Common myeloid progenitor, CD34-positive (primary cell): ENCODE results near the gene PIRT.

Source experiments
- CTCF ChIA-PET: fragments of 350-600 bp; sonication (Branson Sonifier 250); formaldehyde crosslinking; loops from one replicate; lab custom pipeline; 2021; ENCODE audit warnings: antibody characterized with exemption; lab: Charles Lee
- POLR2A ChIA-PET: fragments of 350-600 bp; sonication (Branson Sonifier 250); formaldehyde crosslinking; loops from one replicate; lab custom pipeline; 2021; ENCODE audit warnings: antibody characterized with exemption; lab: Charles Lee
- DNase-seq, 3 donors: peaks; one replicate each; pipeline versions ENCODE4 v3.0.0 to v3.0.0-alpha.2; 2013
- H3K27ac ChIP-seq, 2 experiments: 1 replicate in 1 of 2; 2 replicates in 1 of 2; pipeline ENCODE4 v1.7.0; 2013; ENCODE audit warnings: inconsistent platforms in 2 of 2, low read length in 2 of 2, mild to moderate bottlenecking in 2 of 2, low read depth in 1 of 2, moderate library complexity in 1 of 2; ENCODE audit not compliant: severe bottlenecking in 2 of 2, insufficient read depth in 1 of 2, poor library complexity in 1 of 2
- H3K27me3 ChIP-seq, 5 experiments: replicated peaks in 2 of 5; 1 replicate in 3 of 5; 2 replicates in 2 of 5; pipeline versions ENCODE4 v1.6.1 to v1.7.0; 2013; ENCODE audit warnings: low read length in 4 of 5, mild to moderate bottlenecking in 2 of 5, moderate library complexity in 2 of 5, inconsistent platforms in 1 of 5; ENCODE audit not compliant: insufficient read depth in 5 of 5, control insufficient read depth in 4 of 5
- H3K36me3 ChIP-seq, 4 experiments: 1 replicate in 2 of 4; 2 replicates in 2 of 4; pipeline versions ENCODE4 v1.6.1 to v1.7.0; 2013; ENCODE audit warnings: low read length in 3 of 4, control low read depth in 1 of 4, mild to moderate bottlenecking in 1 of 4; ENCODE audit not compliant: control insufficient read depth in 4 of 4, insufficient read depth in 4 of 4
- H3K4me1 ChIP-seq, 4 experiments: 1 replicate in 3 of 4; 2 replicates in 1 of 4; pipeline versions ENCODE4 v1.6.1 to v1.7.1; 2013; ENCODE audit warnings: low read length in 3 of 4, mild to moderate bottlenecking in 3 of 4, control low read depth in 1 of 4, inconsistent platforms in 1 of 4, moderate library complexity in 1 of 4; ENCODE audit not compliant: control insufficient read depth in 4 of 4, insufficient read depth in 4 of 4; ENCODE audit errors: control extremely low read depth in 1 of 4
- H3K4me3 ChIP-seq, 7 experiments: 1 replicate in 4 of 7; 2 replicates in 3 of 7; pipeline versions ENCODE4 v1.5.1 to v1.7.0; 2013; ENCODE audit warnings: mild to moderate bottlenecking in 7 of 7, low read length in 6 of 7, moderate library complexity in 6 of 7, inconsistent platforms in 2 of 7, low read depth in 2 of 7, control low read depth in 1 of 7; ENCODE audit not compliant: insufficient read depth in 4 of 7, control insufficient read depth in 1 of 7; ENCODE audit errors: extremely low read depth in 1 of 7
- H3K9me3 ChIP-seq, 5 experiments: 1 replicate in 4 of 5; 2 replicates in 1 of 5; pipeline versions ENCODE4 v1.6.1 to v1.7.1; 2013; ENCODE audit warnings: low read length in 4 of 5, mild to moderate bottlenecking in 2 of 5, inconsistent platforms in 1 of 5, low read depth in 1 of 5, moderate library complexity in 1 of 5; ENCODE audit not compliant: control insufficient read depth in 4 of 5, insufficient read depth in 2 of 5; ENCODE audit errors: control extremely low read depth in 1 of 5
- WGBS: methylation state at CpG from one replicate; pipeline ENCODE4 v1.1.5; 2013; ENCODE audit not compliant: insufficient coverage; 5-methylcytosine and 5-hydroxymethylcytosine counted together

Gene PIRT

DNA sequence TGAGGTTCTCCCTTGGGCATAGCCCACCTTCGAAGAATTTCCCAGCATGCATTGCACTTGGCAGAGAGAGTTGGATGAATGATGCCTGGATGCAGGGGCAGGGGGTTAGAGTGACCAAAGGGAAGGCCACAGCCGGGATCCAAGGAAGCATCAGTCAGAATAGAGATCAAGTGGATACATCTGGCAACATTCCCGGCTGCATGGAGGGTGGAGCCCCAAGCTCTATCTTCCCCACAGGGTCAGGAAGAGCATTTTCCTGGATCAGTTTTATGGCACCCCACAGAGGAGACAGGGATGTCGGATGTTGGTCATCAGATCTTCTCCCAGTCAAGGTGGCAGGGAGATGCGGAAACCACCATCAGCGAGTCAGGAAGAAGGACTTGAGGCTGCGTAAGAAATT, 13.0 kb downstream of the PIRT start:
- H3K36me3 ChIP-seq, result no peaks in the 10 kb centered on the region
- H3K4me1 ChIP-seq, result no peaks in the 10 kb centered on the region
- no peak overlapping the region for H3K4me3 ChIP-seq
- ChIA-PET CTCF (interaction anchor here (1.2 kb wide), 1 partner anchor 88 kb away, joined by 3 read pairs; no protein-coding TSS in a partner anchor), POLR2A (no interaction called here)
- no peak for DNase-seq
- H3K9me3 ChIP-seq, result no peaks in the 10 kb centered on the region
- H3K27me3 ChIP-seq, result peaks cover 0 to 1% (median 0%) of the 10 kb centered on the region in 5 experiments
- whole genome bisulfite sequencing, result 97% methylated on average over 7 of the region's 7 CpGs
- H3K27ac ChIP-seq, result no peak overlapping the region

DNA sequence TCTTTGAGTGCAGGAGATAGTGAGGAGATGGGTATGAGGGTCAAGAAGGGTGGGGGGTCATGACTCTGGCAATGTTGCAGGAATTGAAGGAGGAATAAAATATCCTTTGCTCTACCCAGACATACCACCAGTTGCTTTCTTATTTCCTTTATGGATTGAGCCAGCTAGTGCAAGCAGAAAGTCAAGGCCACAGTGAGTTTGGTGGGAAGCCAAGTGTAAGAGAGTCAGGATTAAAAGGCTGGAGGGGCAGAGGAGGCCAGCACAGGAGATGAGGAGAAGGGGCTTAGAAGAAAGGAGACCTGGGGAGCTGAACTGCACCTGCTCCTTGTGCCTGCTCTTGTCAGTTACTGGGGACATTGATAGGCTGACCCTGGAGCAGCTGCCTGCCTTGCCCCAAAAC, 16.1 kb downstream of the PIRT start:
- H3K27me3 ChIP-seq, result peaks cover 0 to 3% (median 0%) of the 10 kb centered on the region in 5 experiments
- POLR2A ChIA-PET, result no interaction called here
- no peak overlapping the region for H3K27ac ChIP-seq
- DNase-seq, result no peak
- no peaks in the 10 kb centered on the region for H3K36me3 ChIP-seq
- CTCF ChIA-PET, result interaction anchor here (1.1 to 1.2 kb wide), 2 partner anchors 9 to 24 kb away, joined by 3 read pairs; no protein-coding TSS in a partner anchor
- H3K4me3 ChIP-seq, result no peak overlapping the region
- H3K9me3 ChIP-seq, result no peaks in the 10 kb centered on the region
- no peaks in the 10 kb centered on the region for H3K4me1 ChIP-seq

GRCh38 chr17:10821054-10821453, 16.8 kb downstream of the PIRT start:
- Histone ChIP-seq H3K4me3 (no peak overlapping the region), H3K27me3 (peaks cover 0 to 3% (median 0%) of the 10 kb centered on the region in 5 experiments), H3K27ac (no peak overlapping the region), H3K36me3 (no peaks in the 10 kb centered on the region), H3K4me1 (no peaks in the 10 kb centered on the region), H3K9me3 (no peaks in the 10 kb centered on the region)
- 63% methylated on average over 3 of the region's 4 CpGs for WGBS
- ChIA-PET POLR2A (no interaction called here), CTCF (interaction anchor here (1.1 kb wide), 1 partner anchor 10 kb away, joined by 3 read pairs; no protein-coding TSS in a partner anchor)
- no peak for DNase-seq

- Histone ChIP-seq H3K27me3 (peaks cover 0 to 3% (median 0%) of the 10 kb centered on the region in 5 experiments), H3K27ac (no peak overlapping the region), H3K9me3 (no peaks in the 10 kb centered on the region), H3K4me3 (no peak overlapping the region), H3K4me1 (peaks cover 0 to 6% (median 0%) of the 10 kb centered on the region in 4 experiments), H3K36me3 (no peaks in the 10 kb centered on the region)
- ChIA-PET POLR2A (no interaction called here), CTCF (interaction anchor here (1.6 kb wide), 1 partner anchor 30 kb away, joined by 4 read pairs; no protein-coding TSS in a partner anchor)
- WGBS, result 100% methylated on average over 4 of the region's 5 CpGs
- DNase-seq, result no peak
These were observed 22.6 kb downstream of the PIRT start for GRCh38 chr17:10815319-10815718.

GRCh38 chr17:10814075-10814474, 23.8 kb downstream of the PIRT start:
- no CpG with 5 or more reads among the region's 1 CpG for WGBS
- Histone ChIP-seq H3K27ac (no peak overlapping the region), H3K4me1 (peaks cover 0 to 6% (median 0%) of the 10 kb centered on the region in 4 experiments), H3K36me3 (no peaks in the 10 kb centered on the region), H3K9me3 (no peaks in the 10 kb centered on the region), H3K4me3 (no peak overlapping the region), H3K27me3 (no peaks in the 10 kb centered on the region)
- DNase-seq, result no peak
- CTCF ChIA-PET, result no interaction called here
- POLR2A ChIA-PET, result no interaction called here

GRCh38 chr17:10812674-10813073, 25.2 kb downstream of the PIRT start:
- H3K4me1 ChIP-seq, result peaks cover 0 to 6% (median 0%) of the 10 kb centered on the region in 4 experiments
- H3K27me3 ChIP-seq, result no peaks in the 10 kb centered on the region
- CTCF ChIA-PET, result interaction anchor here (1.3 kb wide), 1 partner anchor 32 kb away, joined by 3 read pairs; no protein-coding TSS in a partner anchor
- 31% methylated on average over 5 of the region's 5 CpGs for WGBS
- POLR2A ChIA-PET, result interaction anchor here (0.6 kb wide), 1 partner anchor 85 kb away, joined by 3 read pairs; no protein-coding TSS in a partner anchor
- DNase-seq, result peak; percentile 10 to 43 (median 31)
- H3K27ac ChIP-seq, result no peak overlapping the region
- no peaks in the 10 kb centered on the region for H3K36me3 ChIP-seq
- no peaks in the 10 kb centered on the region for H3K9me3 ChIP-seq
- H3K4me3 ChIP-seq, result no peak overlapping the region

DNA sequence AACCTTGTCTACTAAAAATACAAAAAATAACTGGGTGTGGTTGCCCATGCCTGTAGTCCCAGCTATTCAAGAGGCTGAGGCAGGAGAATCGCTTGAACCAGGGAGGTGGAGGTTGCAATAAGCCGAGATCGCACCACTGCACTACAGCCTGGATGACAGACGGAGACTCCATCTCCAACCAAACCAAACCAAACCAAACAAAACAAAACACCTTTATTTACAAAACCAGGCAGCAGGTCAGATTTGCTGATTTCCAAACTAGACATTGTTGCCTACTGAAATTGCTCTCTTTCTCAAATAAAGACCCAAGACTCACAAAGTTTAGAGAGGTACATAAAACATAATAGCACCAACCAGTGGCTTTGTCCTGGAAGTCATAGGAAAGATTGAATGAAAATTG, 28.3 kb downstream of the PIRT start:
- Histone ChIP-seq H3K27ac (no peak overlapping the region), H3K27me3 (no peaks in the 10 kb centered on the region), H3K4me3 (no peak overlapping the region), H3K9me3 (no peaks in the 10 kb centered on the region), H3K36me3 (no peaks in the 10 kb centered on the region), H3K4me1 (peaks cover 0 to 6% (median 0%) of the 10 kb centered on the region in 4 experiments)
- 100% methylated on average over 3 of the region's 4 CpGs for WGBS
- DNase-seq, result no peak
- ChIA-PET CTCF (no interaction called here), POLR2A (no interaction called here)
